LHCN-M2 (cell line): ENCODE measurements around the gene KLF5. TPM values are rescaled to one million over a fixed set of nuclear protein-coding genes. Genes with fewer than 3 reads are reported as not detected.
"Not testable (repeated sequence)": the region's sequence is repeated elsewhere in the genome, so short reads cannot be mapped to it uniquely, and the experiment has no call there.

Source experiments
- DNase-seq: peaks from one replicate; pipeline ENCODE4 v3.0.0-alpha.2; 2012; ENCODE audit warnings: low read depth
- polyA plus RNA-seq: library from polyadenylated mRNA; unstranded; fragments of >200 nt; gene quantifications from one replicate; pipeline ENCODE4 v1.2.1, GENCODE V29; 2012; ENCODE audit warnings: missing spikeins
- total RNA-seq: library from RNA; depleted of rRNA; stranded (reverse); fragments of >200 nt; gene quantifications from 2 replicates; pipeline ENCODE4 v1.2.3, GENCODE V29; 2014; rRNA removed

The KLF5 gene
- total RNA-seq = 9.7 and 18.6 TPM in 2 replicates
- 23.6 TPM for polyA plus RNA-seq

DNA sequence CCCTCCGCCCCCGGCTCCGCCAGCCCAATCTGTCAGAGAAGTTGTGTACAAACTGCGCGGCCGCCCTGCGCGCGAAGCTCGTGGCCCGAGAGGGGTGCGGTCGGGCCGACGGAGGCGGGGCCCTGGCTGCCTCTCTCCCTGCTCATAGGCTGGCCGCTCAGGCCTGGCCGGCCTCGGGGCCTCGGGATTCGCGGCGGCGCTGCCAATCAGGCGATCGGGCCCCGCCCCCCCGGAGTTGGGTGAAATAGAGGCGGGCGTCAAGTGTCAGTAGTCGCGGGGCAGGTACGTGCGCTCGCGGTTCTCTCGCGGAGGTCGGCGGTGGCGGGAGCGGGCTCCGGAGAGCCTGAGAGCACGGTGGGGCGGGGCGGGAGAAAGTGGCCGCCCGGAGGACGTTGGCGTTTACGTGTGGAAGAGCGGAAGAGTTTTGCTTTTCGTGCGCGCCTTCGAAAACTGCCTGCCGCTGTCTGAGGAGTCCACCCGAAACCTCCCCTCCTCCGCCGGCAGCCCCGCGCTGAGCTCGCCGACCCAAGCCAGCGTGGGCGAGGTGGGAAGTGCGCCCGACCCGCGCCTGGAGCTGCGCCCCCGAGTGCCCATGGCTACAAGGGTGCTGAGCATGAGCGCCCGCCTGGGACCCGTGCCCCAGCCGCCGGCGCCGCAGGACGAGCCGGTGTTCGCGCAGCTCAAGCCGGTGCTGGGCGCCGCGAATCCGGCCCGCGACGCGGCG, at the start of gene KLF5:
Gene KLF5 (plus strand): TSS at position 270 of the 724 bp plus-strand sequence. CDS start 323 bp downstream, at position 593.
- DNase-seq = peak; percentile 95

DNA sequence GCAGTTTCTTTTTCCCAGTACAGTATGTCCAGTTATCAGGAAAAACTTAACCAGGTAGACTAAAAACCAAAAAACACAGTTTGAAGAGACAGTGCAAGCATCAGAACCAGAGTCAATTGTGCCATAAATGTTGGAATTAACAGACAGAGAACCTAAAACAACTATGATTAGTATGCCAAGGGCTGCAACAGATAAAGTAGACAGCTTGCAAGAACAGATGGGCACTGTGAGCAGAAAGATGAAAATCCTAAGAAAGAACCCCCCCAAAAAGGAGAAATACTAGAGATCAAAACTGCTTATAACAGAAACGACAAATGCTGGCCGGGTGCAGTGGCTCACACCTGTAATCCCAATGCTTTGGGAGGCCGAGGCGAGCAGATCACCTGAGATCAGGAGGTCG, 47.1 kb upstream of the KLF5 start:
- no peak for DNase-seq

- DNase-seq = no peak
Observed at GRCh38 chr13:73015805-73016204, 43.0 kb upstream of the KLF5 start.

DNA sequence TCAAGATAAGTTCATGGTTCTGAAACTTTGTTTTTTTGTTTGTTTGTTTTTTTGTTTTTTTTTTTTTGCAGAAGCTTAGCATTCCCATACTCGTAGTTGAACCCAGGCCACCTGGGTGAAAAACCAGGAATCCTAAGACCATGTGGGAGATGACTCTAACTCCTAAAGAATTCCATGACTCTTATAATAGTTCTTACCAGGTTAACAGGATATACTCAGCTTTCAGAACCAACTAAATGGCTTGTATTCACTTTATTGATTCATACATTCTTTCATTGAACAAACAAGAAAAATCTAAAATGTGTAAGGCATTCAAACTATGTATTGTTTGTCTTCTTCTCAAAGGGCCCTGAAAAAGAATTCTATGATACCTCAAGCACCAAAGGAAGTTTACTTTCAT, 40.5 kb upstream of the KLF5 start:
- no peak for DNase-seq

DNA sequence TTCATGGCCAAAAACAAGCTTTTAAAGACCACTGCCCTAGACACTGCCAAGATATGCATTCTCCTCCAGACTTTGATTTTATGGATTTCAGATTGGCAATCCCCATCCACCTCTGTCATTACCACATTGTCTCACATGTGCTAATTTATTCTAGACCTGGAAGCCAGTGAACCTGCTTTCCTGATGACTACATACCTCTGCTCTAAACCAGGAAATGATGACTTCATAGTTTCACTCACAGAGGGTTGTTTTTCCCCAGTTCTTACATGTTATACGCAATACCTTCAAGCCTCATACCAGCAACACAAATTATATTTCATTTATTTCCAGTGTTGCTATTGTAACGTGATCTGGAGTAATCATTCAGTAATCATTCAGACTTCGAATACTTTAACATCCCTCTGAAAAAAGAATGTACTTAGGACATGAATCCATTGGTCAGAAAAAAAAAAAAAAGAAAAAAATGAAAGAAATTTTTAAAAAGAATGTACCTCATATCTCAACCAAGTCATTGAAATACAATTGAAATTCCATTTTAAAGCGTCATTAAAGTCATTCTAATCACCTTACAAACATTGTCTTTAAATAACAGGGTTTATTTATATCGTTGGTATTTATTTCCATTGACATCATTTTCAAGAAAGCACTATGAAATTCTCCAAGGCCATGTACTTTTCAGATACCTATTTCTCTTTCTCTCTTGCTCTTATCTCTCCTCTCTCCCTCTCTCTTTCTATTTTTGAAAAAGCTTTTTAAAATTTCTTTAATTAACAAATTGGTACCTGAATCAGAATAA, 33.4 kb upstream of the KLF5 start:
- no peak for DNase-seq

- DNase-seq = no peak
Observed at GRCh38 chr13:73034901-73035300, 23.9 kb upstream of the KLF5 start.

DNA sequence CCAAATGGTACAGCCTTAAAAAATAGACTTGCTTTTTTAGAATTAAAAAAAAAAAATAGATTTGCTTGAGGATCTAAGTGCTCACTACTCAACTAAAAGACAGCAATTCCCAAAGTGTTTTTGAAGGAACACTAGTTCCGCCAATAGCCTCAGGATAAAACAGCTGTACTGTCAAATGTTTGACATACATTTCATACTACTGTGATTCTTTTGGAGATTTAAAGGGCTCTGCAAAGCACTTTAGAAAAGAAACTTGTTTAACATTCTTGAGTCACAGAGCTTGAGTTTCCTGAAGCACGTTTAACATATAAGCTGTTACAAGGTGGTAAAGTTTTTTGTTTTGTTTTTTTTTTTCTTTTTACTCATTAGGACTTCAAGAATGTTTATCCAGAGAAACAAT, 23.1 kb upstream of the KLF5 start:
- DNase-seq = no peak

DNA sequence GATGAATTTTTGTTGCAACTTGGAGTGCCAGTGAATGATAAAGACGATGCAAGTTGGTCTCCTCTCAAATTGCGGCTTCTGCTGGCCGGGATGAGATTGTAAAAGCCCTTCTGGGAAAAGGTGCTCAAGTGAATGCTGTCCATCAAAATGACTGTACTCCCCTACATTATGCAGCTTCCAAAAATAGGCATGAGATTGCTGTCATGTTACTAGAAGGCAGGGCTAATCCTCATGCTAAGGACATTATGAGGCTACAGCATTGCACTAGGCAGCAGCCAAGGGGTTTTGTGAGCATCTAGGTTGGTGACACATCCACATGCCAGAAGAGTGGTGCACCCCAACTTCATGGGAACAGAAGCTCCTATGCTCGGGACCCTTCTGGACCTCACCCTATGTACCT, 22.2 kb upstream of the KLF5 start:
- DNase-seq = no peak

DNA sequence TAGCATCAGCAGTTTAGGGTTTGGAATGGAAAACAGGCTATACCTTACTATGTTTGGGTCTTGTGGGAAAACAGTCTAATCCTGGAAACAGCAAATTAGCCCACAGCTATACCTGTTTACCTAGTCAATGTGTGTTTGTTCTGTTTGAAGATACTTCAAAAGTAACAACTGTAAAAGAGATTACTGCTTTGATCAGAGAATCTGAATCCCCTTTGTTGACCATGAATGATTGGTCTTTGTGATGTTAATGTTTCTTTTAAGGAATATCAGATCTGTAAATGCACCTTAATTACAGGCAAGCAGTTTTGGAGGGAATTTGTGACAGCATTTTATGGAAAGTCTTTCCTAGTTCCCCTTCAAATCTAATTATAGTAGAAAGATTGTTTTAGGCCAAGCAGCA, 20.7 kb upstream of the KLF5 start:
- DNase-seq = no peak

- DNase-seq = no peak
Observed at GRCh38 chr13:73039201-73040108, 19.4 kb upstream of the KLF5 start.

GRCh38 chr13:73040484-73040883, 18.3 kb upstream of the KLF5 start:
- no peak for DNase-seq

DNA sequence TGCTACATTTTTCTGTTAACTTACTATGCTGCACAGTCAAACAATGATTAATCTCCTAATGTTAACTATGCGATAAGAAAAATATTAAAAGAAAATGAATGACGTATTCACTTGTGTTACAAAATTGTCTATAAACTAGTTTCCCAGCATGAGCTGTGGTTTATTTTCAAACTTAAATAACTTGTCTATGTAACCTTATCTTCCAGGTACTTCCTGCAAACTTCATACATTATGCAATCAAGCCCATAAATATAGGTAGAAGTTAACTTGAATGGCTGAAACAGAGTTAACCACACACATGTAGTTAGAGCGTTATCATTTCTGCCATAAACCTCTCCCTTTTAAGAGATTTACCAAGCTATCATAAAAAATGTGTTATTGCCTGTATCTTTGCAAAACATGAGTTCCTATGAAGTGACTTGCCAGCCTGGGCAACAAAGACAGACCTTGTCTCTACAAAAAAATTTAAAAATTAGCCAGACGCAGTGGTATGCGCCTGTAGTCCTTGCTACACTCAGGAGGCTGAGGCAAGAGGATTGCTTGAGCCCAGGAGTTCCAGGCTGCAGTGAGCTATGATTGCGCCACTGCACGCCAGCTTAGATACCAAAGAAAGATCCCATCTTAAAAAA, 17.7 kb upstream of the KLF5 start:
- DNase-seq = no peak

GRCh38 chr13:73045031-73045430, 13.8 kb upstream of the KLF5 start:
- DNase-seq = no peak

GRCh38 chr13:73048615-73049014, 10.2 kb upstream of the KLF5 start:
- not testable (repeated sequence) for DNase-seq

- DNase-seq = no peak
Observed at GRCh38 chr13:73054712-73055111, 4.1 kb upstream of the KLF5 start.

- DNase-seq = peak; percentile 82
Observed at GRCh38 chr13:73055813-73056564, 2.8 kb upstream of the KLF5 start.

GRCh38 chr13:73056565-73056962, 2.2 kb upstream of the KLF5 start:
- no peak for DNase-seq

DNA sequence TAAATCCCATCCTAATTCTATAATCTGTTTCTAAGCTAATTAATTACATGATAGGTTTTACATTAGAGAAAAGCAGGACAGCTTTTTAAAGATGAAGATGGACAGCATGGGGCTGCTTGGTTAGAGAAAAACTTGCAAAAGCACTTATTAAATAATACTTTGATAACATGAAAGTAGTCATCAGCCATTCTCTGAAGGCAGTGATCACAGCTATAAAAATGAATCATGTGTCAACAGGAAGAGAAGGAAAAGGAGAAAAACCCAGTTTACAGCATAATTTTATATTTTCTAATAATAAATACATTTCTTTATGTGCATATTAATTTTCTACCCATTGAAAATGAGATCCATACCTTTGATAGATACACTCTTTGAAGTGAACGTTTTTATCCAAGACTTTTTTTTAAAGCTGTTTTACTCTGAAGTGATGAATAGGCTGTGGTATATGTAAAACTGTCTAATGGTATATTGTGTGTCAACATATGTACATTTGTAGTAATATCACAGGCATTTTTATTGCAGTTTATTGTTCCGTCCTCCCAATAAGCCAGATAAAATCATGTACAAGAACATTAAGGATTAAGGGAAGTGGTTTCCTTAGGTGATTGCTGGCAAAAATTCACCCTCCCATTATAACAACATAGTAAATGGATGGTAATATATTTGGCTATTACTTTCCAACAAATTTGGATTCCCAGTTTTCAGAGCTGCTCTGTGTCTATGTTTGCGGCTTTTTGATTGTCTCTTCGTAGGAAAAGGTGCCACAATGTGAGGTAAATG, 1.3 kb upstream of the KLF5 start:
- DNase-seq = no peak

DNA sequence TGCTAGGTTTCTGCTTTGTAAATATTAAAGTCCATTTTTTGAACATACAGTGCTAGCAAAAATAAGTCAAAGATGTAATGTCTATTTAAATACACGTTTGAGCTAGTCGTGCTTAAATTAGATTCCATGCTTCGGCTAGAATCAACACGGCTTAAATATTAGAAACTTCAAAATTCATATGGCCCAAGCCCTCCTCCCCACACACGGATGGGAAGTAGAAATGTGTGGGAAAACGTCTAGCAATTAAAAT, 816 bp upstream of the KLF5 start:
- DNase-seq = no peak

- no peak for DNase-seq
Observed at GRCh38 chr13:73058432-73058735, 421 bp upstream of the KLF5 start.
